ENCODE data around the gene NEDD4L.

Gene NEDD4L

DNA sequence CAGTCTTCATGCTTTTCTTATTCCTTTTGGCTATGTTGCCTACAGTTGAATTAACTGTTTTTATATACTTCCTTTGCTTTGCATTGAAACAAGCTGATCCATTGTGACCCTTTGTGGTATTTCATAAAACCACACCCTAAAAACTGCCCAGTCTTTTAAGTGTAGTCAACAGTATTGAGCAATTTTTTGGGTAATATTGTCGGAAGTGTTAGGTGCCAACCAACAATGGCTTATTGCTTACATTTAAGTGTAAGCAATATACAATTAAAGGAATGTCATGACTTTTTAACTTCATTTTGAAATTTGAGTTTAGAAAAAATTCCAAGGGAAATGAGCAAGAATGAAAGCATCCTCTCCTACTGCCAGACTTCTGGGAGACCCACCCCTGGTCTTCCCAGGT is 174.1 kb downstream of the NEDD4L start:
- no peak for DNase-seq

GRCh38 chr18:58221060-58221725 is 177.2 kb downstream of the NEDD4L start:
- no peak for DNase-seq

DNA sequence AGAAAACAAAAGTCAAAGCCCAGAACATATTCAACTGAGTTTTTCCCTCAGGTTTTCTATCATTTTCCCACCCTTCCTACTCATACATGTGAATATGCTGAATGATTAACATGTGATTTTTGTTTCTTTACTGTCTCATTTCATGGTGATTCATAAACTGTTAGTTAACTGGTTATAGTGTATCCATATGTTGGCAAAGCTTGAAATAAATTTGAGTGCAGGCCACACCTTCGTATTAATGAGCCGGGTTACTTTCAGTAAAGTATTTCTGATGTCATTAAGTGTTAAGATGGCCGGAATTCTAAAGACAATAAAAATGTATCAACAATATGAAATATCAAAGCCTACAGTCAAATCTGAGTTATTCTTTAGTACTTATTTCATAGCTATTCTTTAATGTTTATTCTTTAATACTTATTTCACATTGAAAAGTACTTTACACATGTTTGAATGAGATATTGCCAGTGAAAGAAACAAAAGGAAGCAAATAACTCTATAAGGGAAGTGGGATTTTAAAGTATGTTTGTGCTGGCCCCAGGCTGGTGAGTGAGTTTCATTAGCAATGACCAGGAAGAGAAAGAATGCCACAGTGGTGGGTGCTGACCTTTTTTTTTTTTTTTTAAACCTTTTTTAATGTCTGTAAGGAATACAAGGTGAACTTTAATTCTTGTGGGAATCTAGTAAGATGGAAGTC is 178.6 kb downstream of the NEDD4L start:
- DNase-seq: no peak

- no peak for DNase-seq
These were observed 179.8 kb downstream of the NEDD4L start for GRCh38 chr18:58223717-58224424.

- no peak for DNase-seq
These were observed 180.4 kb downstream of the NEDD4L start for GRCh38 chr18:58224425-58224750.

GRCh38 chr18:58225101-58225500 is 181.1 kb downstream of the NEDD4L start:
- DNase-seq: no peak

DNA sequence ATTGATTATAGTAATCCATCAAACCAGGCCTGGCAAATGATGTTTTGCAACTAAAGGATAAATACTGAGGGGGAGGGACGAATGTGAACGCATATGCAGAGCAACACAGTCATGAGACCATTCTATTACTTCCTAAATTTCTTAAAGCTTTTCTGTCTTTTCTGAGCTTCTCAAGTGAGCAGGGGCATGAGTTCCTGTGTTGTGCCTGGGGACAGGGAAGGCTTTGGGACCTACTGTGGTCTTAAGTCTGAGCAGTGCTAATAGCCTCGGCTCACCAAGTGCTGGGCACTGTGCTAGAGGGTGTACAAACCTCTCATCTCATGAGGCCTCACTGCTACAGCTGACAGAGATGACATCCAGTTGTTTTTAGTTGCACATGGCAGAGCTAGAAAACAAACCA is 182.4 kb downstream of the NEDD4L start:
- no peak for DNase-seq

- no peak for DNase-seq
These were observed 183.4 kb downstream of the NEDD4L start for GRCh38 chr18:58227361-58227930.

- DNase-seq: no peak
These were observed 184.2 kb downstream of the NEDD4L start for GRCh38 chr18:58228176-58228575.

DNA sequence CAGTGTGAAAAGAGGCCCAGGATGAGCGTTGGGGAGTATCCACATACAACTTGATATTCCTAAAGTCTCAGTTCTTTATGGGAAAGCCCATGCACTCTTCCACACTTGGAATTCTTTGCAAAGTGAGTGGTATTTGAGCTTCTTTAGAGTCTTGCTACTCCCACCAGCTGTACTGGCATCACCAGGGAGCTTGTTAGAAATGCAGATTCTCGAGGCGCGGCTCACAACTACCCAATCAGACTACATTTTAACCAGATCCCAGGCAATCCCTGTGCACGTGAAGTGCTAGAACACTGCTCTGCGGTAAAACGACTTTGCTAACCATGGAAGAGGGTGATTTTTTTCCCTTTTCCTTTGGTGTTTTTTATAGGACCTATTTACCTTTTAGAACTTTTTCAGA is 184.7 kb downstream of the NEDD4L start:
- DNase-seq: no peak

DNA sequence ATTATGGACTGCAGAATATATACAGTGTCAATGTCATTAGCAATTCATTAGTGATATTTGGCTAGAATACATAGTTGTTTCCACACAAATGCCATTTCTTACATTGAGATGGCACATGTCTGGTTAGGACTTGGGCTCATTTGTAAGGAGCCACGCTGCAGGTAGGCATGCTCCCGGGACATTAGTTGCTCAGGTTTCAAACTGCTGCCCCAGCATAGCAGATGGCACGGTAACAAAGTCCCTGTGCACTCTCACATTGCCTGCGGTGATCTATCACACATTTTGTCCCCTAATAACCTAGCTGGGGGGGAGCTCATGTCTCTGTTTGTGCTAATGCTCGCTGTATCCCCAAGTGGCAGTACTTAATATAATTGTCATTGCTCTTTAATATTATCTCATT is 185.1 kb downstream of the NEDD4L start:
- DNase-seq: no peak

DNA sequence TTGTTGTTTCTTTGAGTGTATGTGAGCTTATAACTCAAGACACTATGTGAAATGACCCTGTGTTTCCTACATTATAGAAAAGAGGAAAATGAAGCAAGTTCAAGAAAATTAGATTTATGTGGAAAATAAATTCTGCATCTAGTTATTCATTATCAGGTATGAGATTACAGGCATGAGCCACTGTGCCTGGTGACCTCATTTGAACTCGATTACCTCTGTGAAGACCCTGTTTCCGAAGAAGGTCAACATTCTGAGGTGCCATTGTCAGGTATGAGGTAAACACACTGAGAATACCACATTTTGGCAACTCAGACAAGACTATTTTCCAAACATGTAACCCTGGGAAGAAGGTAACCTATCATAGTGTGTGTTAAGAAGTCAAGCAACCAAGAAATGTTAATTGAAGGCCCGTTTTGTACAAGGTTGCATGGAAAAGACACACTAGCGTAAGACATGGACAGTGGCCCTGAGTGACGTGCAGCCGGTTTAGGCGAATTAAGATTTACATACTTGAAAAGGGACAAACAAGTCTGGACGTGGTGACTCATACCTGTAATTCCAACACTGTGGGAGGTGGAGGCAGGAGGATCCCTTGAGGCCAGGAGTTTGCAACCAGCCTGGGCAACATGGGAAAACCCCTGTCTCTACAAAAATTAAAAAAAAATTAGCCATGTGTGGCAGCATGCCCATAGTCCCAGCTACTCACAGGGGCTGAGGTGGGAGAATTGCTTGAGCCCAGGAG is 186.6 kb downstream of the NEDD4L start:
- no peak for DNase-seq

GRCh38 chr18:58231930-58232329 is 187.9 kb downstream of the NEDD4L start:
- DNase-seq: no peak

GRCh38 chr18:58232668-58233067 is 188.6 kb downstream of the NEDD4L start:
- DNase-seq: no peak

DNA sequence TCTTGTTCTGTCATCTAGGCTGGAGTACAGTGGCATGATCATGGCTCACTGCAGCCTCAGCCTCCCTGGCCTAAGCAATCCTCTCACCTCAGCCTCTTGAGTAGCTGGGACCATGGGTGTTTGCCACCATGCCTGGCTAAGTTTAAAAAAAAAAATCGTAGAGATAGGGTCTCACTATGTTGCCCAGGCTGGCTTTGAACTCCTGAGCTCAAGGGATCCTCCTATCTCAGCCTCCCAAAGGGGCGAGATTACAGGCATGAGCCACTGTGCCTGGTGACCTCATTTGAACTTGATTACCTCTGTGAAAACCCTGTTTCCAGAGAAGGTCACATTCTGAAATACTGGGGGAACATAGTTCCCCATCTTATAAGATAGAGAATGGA is 190.3 kb downstream of the NEDD4L start:
- DNase-seq: no peak

- no peak for DNase-seq
These were observed 191.0 kb downstream of the NEDD4L start for GRCh38 chr18:58235001-58235436.

DNA sequence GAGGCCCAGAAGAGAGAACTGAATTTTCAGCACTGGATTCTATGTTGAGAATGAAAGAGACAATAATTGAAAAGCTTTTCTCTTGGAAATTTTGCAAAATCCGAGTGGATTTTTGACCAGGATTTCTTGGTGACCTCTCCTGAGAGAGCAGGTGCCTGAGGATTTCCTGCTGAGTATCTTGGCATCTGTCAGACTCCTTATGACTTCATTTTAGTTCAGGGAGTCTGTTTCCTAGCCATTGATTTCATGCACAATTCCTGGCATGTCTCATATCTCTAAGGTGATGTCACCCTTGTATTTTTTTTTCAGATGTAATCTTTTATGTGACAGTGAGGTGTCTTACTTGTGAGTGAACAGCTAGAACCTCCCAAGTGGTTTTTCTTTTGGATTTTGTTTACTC is 195.9 kb downstream of the NEDD4L start:
- DNase-seq: no peak

- DNase-seq: no peak
These were observed 197.1 kb downstream of the NEDD4L start for GRCh38 chr18:58241026-58241679.

DNA sequence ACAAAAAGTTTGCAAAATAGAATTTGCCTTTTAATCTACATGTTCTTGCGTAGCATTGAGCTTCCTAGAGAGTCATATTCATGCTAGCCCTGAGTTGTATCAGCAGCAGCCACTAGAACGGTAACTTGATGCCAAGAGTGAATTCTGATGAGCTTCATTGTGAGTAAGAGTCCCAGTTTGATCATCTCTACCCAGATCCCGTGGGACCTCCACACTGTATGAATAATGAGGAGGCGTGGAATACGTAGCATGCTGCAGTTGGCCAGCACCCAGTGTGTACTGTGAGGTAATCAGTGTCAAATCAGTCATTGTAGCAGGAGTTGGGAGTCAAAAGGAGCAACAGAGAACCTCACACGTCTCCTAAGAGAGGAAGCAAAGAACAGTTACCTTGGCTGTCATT is 197.9 kb downstream of the NEDD4L start:
- no peak for DNase-seq

GRCh38 chr18:58242435-58242834 is 198.4 kb downstream of the NEDD4L start:
- DNase-seq: no peak

DNA sequence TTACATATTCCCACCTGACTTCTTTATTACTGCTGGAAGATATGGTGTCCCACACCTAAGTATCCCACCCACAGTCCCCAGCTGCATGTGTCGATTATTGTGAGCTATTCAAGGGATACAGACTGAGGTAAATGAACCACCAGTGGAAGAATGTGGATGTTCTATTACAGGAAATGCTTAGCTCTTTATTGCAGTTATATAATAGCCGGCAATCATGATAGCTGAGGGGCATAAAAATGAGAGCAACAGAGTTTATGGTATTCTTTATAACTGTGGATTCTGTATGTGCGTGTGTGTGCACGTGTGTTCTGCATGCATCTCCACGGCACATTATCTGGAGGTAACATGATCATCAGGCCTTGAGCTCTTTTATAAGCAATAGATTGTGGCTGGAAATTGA is 198.9 kb downstream of the NEDD4L start:
- DNase-seq: no peak

GRCh38 chr18:58243401-58243800 is 199.4 kb downstream of the NEDD4L start:
- no peak for DNase-seq

DNA sequence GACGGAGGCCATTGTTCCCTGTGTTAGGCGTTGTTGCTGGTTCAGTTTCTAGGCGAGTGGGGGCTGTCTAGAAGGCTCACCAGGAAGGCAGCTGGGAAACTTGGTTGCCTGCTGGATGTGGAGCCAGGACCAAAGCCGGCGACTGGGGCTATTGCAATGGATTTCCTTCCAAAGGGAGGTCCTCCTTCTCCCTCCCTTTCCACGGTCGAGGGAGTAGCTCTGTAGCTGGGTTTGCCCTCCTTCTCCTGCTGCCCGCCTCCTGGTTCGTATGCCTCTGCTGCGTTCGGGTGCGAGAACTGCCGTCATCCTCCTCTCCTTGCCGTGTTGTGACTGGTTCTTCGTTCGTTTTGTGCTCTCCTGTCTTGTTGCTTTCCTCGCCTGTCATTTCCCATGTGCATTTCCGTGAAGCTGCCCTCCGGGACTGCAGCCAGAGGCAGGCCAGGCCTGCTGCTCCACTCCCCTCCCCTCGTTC is 203.4 kb downstream of the NEDD4L start:
- no peak for DNase-seq
